IMR-90 (cell line): ENCODE results near the gene ACTN1. TPM values are rescaled to one million over a fixed set of nuclear protein-coding genes. Genes with fewer than 3 reads are reported as not detected.

Experiments used
- ATAC-seq: fragments of 200-7000 bp; cut with Tn5 transposase; 2 replicates; pipeline ENCODE4 v1.9.1; 2020; ENCODE audit warnings: low read depth, mild to moderate bottlenecking, moderate library complexity
- BruUV-seq: library from RNA; stranded (reverse); fragments of 400-500 nt; replicated peaks from 2 replicates; lab custom pipeline; 2021; lab: Mats Ljungman, UMichigan
- CTCF ChIA-PET: fragments of 300-600 bp; formaldehyde crosslinking; extraction: SDS; loops from one replicate; lab custom pipeline; 2021; ENCODE audit warnings: antibody characterized with exemption; lab: Yijun Ruan, JAX
- POLR2A ChIA-PET: fragments of 300-600 bp; sonication (Branson Sonifier 250); formaldehyde crosslinking; loops from one replicate; lab custom pipeline; 2022; ENCODE audit warnings: antibody characterized with exemption; ENCODE audit not compliant: unreplicated experiment; lab: Charles Lee
- DNase-seq: peaks from one replicate; pipeline ENCODE4 v3.0.0; 2013
- H2AFZ ChIP-seq: replicated peaks from 2 replicates; pipeline ENCODE3; 2013; ENCODE audit warnings: low read length, mild to moderate bottlenecking; ENCODE audit not compliant: poor library complexity
- H2AK5ac ChIP-seq: 2 replicates; pipeline ENCODE4 v1.6.1; 2013; ENCODE audit warnings: low read depth, low read length, inconsistent platforms
- H2AK9ac ChIP-seq: replicated peaks from 2 replicates; pipeline ENCODE3; 2013; ENCODE audit warnings: mild to moderate bottlenecking, low read depth, low read length, moderate library complexity; ENCODE audit not compliant: poor library complexity
- H2BK120ac ChIP-seq: 2 replicates; pipeline ENCODE4 v1.6.1; 2013; ENCODE audit warnings: low read depth, low read length, inconsistent platforms
- H2BK15ac ChIP-seq: 3 replicates; pipeline ENCODE4 v1.6.1; 2013; ENCODE audit warnings: low read depth, low read length, inconsistent platforms
- H2BK20ac ChIP-seq: 2 replicates; pipeline ENCODE4 v1.6.1; 2013; ENCODE audit warnings: low read depth, mild to moderate bottlenecking, inconsistent platforms, low read length, moderate library complexity
- H2BK5ac ChIP-seq: 2 replicates; pipeline ENCODE4 v1.6.1; 2013; ENCODE audit warnings: mild to moderate bottlenecking, low read depth, low read length, inconsistent platforms; ENCODE audit not compliant: poor library complexity, severe bottlenecking
- H3K14ac ChIP-seq: replicated peaks from 2 replicates; pipeline ENCODE4 v1.6.1; 2013; ENCODE audit warnings: low read depth, low read length, inconsistent platforms
- H3K18ac ChIP-seq: 2 replicates; pipeline ENCODE4 v1.6.1; 2013; ENCODE audit warnings: low read depth, low read length, control low read depth
- H3K23ac ChIP-seq: 2 replicates; pipeline ENCODE4 v1.6.1; 2013; ENCODE audit warnings: low read depth, low read length, inconsistent platforms
- H3K27ac ChIP-seq: 2 replicates; pipeline ENCODE4 v1.5.1; 2013; ENCODE audit warnings: mild to moderate bottlenecking, control low read depth, low read length; ENCODE audit not compliant: insufficient read depth
- H3K27me3 ChIP-seq: 2 replicates; pipeline ENCODE4 v1.6.1; 2013; ENCODE audit warnings: low read length; ENCODE audit not compliant: control insufficient read depth, insufficient read depth
- H3K36me3 ChIP-seq: 2 replicates; pipeline ENCODE4 v1.6.1; 2013; ENCODE audit warnings: low read length, mixed read lengths; ENCODE audit not compliant: control insufficient read depth, insufficient read depth
- H3K4ac ChIP-seq: 2 replicates; pipeline ENCODE4 v1.6.1; 2013; ENCODE audit warnings: low read depth, low read length, inconsistent platforms
- H3K4me1 ChIP-seq: 2 replicates; pipeline ENCODE4 v1.6.1; 2013; ENCODE audit warnings: low read length, mixed read lengths; ENCODE audit not compliant: control insufficient read depth, insufficient read depth
- H3K4me2 ChIP-seq: 2 replicates; pipeline ENCODE4 v1.6.1; 2013; ENCODE audit warnings: low read depth, mild to moderate bottlenecking, control low read depth, low read length, moderate library complexity
- H3K4me3 ChIP-seq: 2 replicates; pipeline ENCODE4 v1.5.1; 2013; ENCODE audit warnings: low read depth, mild to moderate bottlenecking, control low read depth, low read length, moderate library complexity; ENCODE audit not compliant: insufficient read depth
- H3K56ac ChIP-seq: 2 replicates; pipeline ENCODE4 v1.6.1; 2013; ENCODE audit warnings: low read length, inconsistent platforms; ENCODE audit not compliant: insufficient read depth; ENCODE audit errors: extremely low read depth
- H3K79me1 ChIP-seq, 2 experiments: 2 replicates each; pipeline ENCODE4 v1.6.1; 2013; ENCODE audit warnings: low read length in 2 of 2, inconsistent platforms in 1 of 2, low read depth in 1 of 2
- H3K9ac ChIP-seq: 2 replicates; pipeline ENCODE4 v1.6.1; 2013; ENCODE audit warnings: low read depth, low read length, control low read depth
- H3K9me1 ChIP-seq: 2 replicates; pipeline ENCODE4 v1.6.1; 2013; ENCODE audit warnings: low read length, inconsistent platforms; ENCODE audit not compliant: insufficient read depth
- H3K9me3 ChIP-seq: 2 replicates; pipeline ENCODE4 v1.6.1; 2013; ENCODE audit warnings: low read length; ENCODE audit not compliant: control insufficient read depth, insufficient read depth
- H4K20me1 ChIP-seq: 2 replicates; pipeline ENCODE4 v1.6.1; 2013; ENCODE audit warnings: low read length, inconsistent platforms; ENCODE audit not compliant: insufficient read depth
- H4K5ac ChIP-seq: 2 replicates; pipeline ENCODE4 v1.6.1; 2013; ENCODE audit warnings: mild to moderate bottlenecking, low read depth, low read length, control low read depth
- H4K8ac ChIP-seq, 2 experiments: 2 replicates each; pipeline ENCODE4 v1.6.1; 2013; ENCODE audit warnings: low read depth in 2 of 2, low read length in 2 of 2, control low read depth in 1 of 2, inconsistent platforms in 1 of 2
- H4K91ac ChIP-seq: 2 replicates; pipeline ENCODE4 v1.6.1; 2013; ENCODE audit warnings: low read depth, low read length, inconsistent platforms; ENCODE audit not compliant: insufficient read depth
- BHLHE40 ChIP-seq: fragments of 150-350 bp; IDR thresholded peaks from 2 replicates; pipeline ENCODE4 v1.6.1; 2016; ENCODE audit warnings: mild to moderate bottlenecking, low read depth, low read length
- CHD1 ChIP-seq: IDR thresholded peaks from 2 replicates; pipeline ENCODE4 v1.6.1; 2012; ENCODE audit warnings: low read depth, low read length, improper control_type of control experiment
- CTCF ChIP-seq: conservative IDR thresholded peaks from 2 replicates; pipeline ENCODE4 v1.5.1; 2012; ENCODE audit warnings: mild to moderate bottlenecking, low read depth, low read length, improper control_type of control experiment
- ELK1 ChIP-seq: fragments of 150-350 bp; IDR thresholded peaks from 2 replicates; pipeline ENCODE4 v1.6.1; 2016; ENCODE audit warnings: low read depth, mild to moderate bottlenecking, low read length, moderate library complexity, borderline replicate concordance
- FOS ChIP-seq: fragments of 150-350 bp; IDR thresholded peaks from 2 replicates; pipeline ENCODE4 v1.6.1; 2016; ENCODE audit warnings: low read depth, low read length
- MAFK ChIP-seq: IDR thresholded peaks from 2 replicates; pipeline ENCODE4 v1.6.1; 2012; ENCODE audit warnings: low read depth, low read length, improper control_type of control experiment
- MAZ ChIP-seq: IDR thresholded peaks from 2 replicates; pipeline ENCODE4 v1.6.1; 2012; ENCODE audit warnings: low read depth, mild to moderate bottlenecking, low read length, improper control_type of control experiment, moderate library complexity, borderline replicate concordance
- MXI1 ChIP-seq: IDR thresholded peaks from 2 replicates; pipeline ENCODE4 v1.6.1; 2012; ENCODE audit warnings: low read depth, mild to moderate bottlenecking, low read length, moderate library complexity, borderline replicate concordance
- RAD21 ChIP-seq: IDR thresholded peaks from 2 replicates; pipeline ENCODE4 v1.6.1; 2012; ENCODE audit warnings: low read length, improper control_type of control experiment
- RCOR1 ChIP-seq: IDR thresholded peaks from 2 replicates; pipeline ENCODE4 v1.6.1; 2012; ENCODE audit warnings: mild to moderate bottlenecking, low read length, improper control_type of control experiment; ENCODE audit not compliant: insufficient replicate concordance
- RFX5 ChIP-seq: IDR thresholded peaks from 2 replicates; pipeline ENCODE4 v1.8.0; 2012; ENCODE audit warnings: low read depth, mild to moderate bottlenecking, low read length, moderate library complexity
- WGBS, 2 experiments: methylation state at CpG; one replicate each; pipeline versions ENCODE4 v1.1.5 to v1.1.7; 2013; ENCODE audit warnings: missing lambda C conversion rate in 2 of 2; ENCODE audit not compliant: insufficient read length in 1 of 2; ENCODE audit errors: extremely low coverage in 2 of 2; 5-methylcytosine and 5-hydroxymethylcytosine counted together
- dilution Hi-C: fragments of 300-500 bp; cut with HindIII; formaldehyde crosslinking; loops from one replicate; pipeline ENCODE4 v1.14.3; 2018; ENCODE audit warnings: low sequenced_read_pairs; ENCODE audit not compliant: unreplicated experiment
- in situ Hi-C: fragments of 300-500 bp; cut with MboI; formaldehyde crosslinking; loops from 3 replicates; pipeline ENCODE4 v1.14.3; 2019; ENCODE audit warnings: low sequenced_read_pairs, inconsistent platforms, mixed read lengths
- intact Hi-C: fragments of 100-400 bp; cut with micrococcal nuclease; formaldehyde crosslinking; loops from 2 replicates; pipeline ENCODE4 v1.10.0; 2022
- polyA plus RNA-seq, 3 experiments: library from polyadenylated mRNA; depleted of rRNA; stranded (reverse); fragments of >200 nt; gene quantifications; 2 replicates each; pipeline ENCODE4 v1.2.3, GENCODE V29; 2012; ENCODE audit warnings: low replicate concordance in 1 of 3
- total RNA-seq: library from RNA; depleted of rRNA; stranded (reverse); fragments of >200 nt; gene quantifications from 2 replicates; pipeline ENCODE4 v1.2.3, GENCODE V29; 2012
- TF ChIP-seq, protein P1 (sequence below): fragments of 150-350 bp; IDR thresholded peaks from 2 replicates; pipeline ENCODE4 v1.6.1; 2017; ENCODE audit warnings: mild to moderate bottlenecking, antibody characterized with exemption, low read length, low read depth

Gene ACTN1
- total and polyA plus RNA-seq, 2 of the 4 experiments (the other 2 are of a cell fraction): 684 to 766 TPM

DNA sequence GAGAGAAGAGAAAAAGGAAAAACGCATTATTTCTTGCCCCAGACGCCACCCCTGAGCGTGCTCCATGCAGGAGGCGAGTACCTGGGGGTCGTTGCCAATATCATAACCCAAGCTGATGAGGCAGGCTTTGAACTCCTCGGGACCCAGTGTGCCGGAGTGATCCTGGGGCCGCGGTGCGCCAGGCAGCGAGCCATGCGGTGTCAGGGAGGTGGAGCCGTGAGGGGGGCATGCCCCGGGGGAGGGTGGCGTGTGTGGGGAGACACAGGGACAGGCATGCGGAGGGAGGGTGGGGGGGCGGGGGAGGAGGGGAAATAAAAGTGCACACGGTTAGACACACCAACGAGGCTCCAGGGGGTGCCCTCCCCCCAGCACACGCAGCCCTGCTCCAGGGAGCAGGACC lies 100.2 kb downstream of the ACTN1 start:
- POLR2A ChIA-PET: no interaction called here
- no peak overlapping the region for H3K56ac ChIP-seq
- no peak overlapping the region for H3K4ac ChIP-seq
- no peak overlapping the region for H3K27ac ChIP-seq
- H3K9me3 ChIP-seq: no peaks in the 10 kb centered on the region
- H3K79me1 ChIP-seq: peaks cover 65 to 87% of the 10 kb centered on the region in 2 experiments
- no peak overlapping the region for H3K4me3 ChIP-seq
- H4K20me1 ChIP-seq: peaks cover 90% of the 10 kb centered on the region
- peaks cover 92% of the 10 kb centered on the region for H3K36me3 ChIP-seq
- no peak overlapping the region for H3K9ac ChIP-seq
- CTCF ChIA-PET: no interaction called here
- H3K18ac ChIP-seq: no peak overlapping the region
- H3K14ac ChIP-seq: no peak overlapping the region
- no peak for DNase-seq
- intact Hi-C loops: no loop called here
- H4K91ac ChIP-seq: no peak overlapping the region
- WGBS, 2 experiments: 100% methylated on average over 2 of the region's 20 CpGs; no CpG with 5 or more reads in 1 of the 2 experiments
- H2BK120ac ChIP-seq: no peak overlapping the region
- no peak for TF ChIP-seq CTCF
- TF ChIP-seq RCOR1: no peak
- TF ChIP-seq CHD1: no peak
- TF ChIP-seq FOS: no peak
- no peak for TF ChIP-seq RFX5
- TF ChIP-seq MAZ: no peak
- TF ChIP-seq BHLHE40: no peak
- no peak for TF ChIP-seq ELK1
- TF ChIP-seq, protein P1, sequence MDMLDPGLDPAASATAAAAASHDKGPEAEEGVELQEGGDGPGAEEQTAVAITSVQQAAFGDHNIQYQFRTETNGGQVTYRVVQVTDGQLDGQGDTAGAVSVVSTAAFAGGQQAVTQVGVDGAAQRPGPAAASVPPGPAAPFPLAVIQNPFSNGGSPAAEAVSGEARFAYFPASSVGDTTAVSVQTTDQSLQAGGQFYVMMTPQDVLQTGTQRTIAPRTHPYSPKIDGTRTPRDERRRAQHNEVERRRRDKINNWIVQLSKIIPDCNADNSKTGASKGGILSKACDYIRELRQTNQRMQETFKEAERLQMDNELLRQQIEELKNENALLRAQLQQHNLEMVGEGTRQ: no peak
- TF ChIP-seq MAFK: no peak
- no peak for TF ChIP-seq MXI1
- no peak for TF ChIP-seq RAD21
- no peaks in the 10 kb centered on the region for H3K27me3 ChIP-seq
- in situ Hi-C loops: no loop called here
- H3K4me1 ChIP-seq: no peaks in the 10 kb centered on the region
- no peak overlapping the region for H3K4me2 ChIP-seq
- BruUV-seq: no TSS peak
- H3K23ac ChIP-seq: no peak overlapping the region
- H2BK15ac ChIP-seq: no peak overlapping the region
- no peak overlapping the region for H4K8ac ChIP-seq
- dilution Hi-C loops: no loop called here
- no peak for ATAC-seq
- no peak overlapping the region for H2AFZ ChIP-seq
- H2BK20ac ChIP-seq: no peak overlapping the region
- no peak overlapping the region for H2BK5ac ChIP-seq
- H2AK5ac ChIP-seq: no peak overlapping the region
- H4K5ac ChIP-seq: no peak overlapping the region
- H2AK9ac ChIP-seq: no peak overlapping the region
- peaks cover 14% of the 10 kb centered on the region for H3K9me1 ChIP-seq
